Calu3 (cell line): ENCODE measurements around the gene EIF5A. TPM values are rescaled to one million over a fixed set of nuclear protein-coding genes. Genes with fewer than 3 reads are reported as not detected.

Source experiments
- BruUV-seq: library from RNA; stranded (reverse); fragments of 400-500 nt; replicated peaks from 2 replicates; lab custom pipeline; 2021; lab: Mats Ljungman, UMichigan
- CTCF ChIA-PET: fragments of 300-600 bp; sonication (Branson Sonifier 250); formaldehyde crosslinking; loops from one replicate; lab custom pipeline; 2022; ENCODE audit warnings: antibody characterized with exemption; lab: Charles Lee
- DNase-seq: peaks from one replicate; pipeline ENCODE4 v3.0.0; 2022
- H3K27ac Mint-ChIP-seq: one replicate; pipeline ENCODE4 v1.8.0; 2022; ENCODE audit warnings: mixed read lengths; ENCODE audit not compliant: unreplicated experiment
- H3K27me3 Mint-ChIP-seq: one replicate; pipeline ENCODE4 v1.8.0; 2022; ENCODE audit warnings: mixed read lengths; ENCODE audit not compliant: unreplicated experiment
- H3K36me3 Mint-ChIP-seq: one replicate; pipeline ENCODE4 v1.8.0; 2022; ENCODE audit warnings: mild to moderate bottlenecking, moderate library complexity, mixed read lengths; ENCODE audit not compliant: insufficient read depth, unreplicated experiment
- H3K4me1 Mint-ChIP-seq: one replicate; pipeline ENCODE4 v1.8.0; 2022; ENCODE audit warnings: mild to moderate bottlenecking, low read depth, mixed read lengths; ENCODE audit not compliant: unreplicated experiment
- H3K4me3 Mint-ChIP-seq: one replicate; pipeline ENCODE4 v1.8.0; 2022; ENCODE audit warnings: mild to moderate bottlenecking, low read depth, moderate library complexity, mixed read lengths; ENCODE audit not compliant: unreplicated experiment
- H3K9me3 Mint-ChIP-seq: one replicate; pipeline ENCODE4 v1.8.0; 2022; ENCODE audit warnings: low read depth, mixed read lengths; ENCODE audit not compliant: unreplicated experiment
- CTCF ChIP-seq: fragments of 200-600 bp; IDR thresholded peaks from one replicate; pipeline ENCODE4 v1.8.0; 2022; ENCODE audit warnings: antibody characterized with exemption; ENCODE audit not compliant: unreplicated experiment
- intact Hi-C: fragments of 100-400 bp; cut with micrococcal nuclease; formaldehyde crosslinking; loops from one replicate; pipeline ENCODE4 v1.10.0; 2022; ENCODE audit not compliant: unreplicated experiment
- total RNA-seq: library from RNA; stranded (reverse); gene quantifications from 2 replicates; pipeline ENCODE4 v1.2.3, GENCODE V29; 2022

Gene EIF5A
- total RNA-seq, 1 experiment from 2014 or later = 608 TPM

- no TSS peak for BruUV-seq
- H3K27me3 Mint-ChIP-seq = no peaks in the 10 kb centered on the region
- H3K36me3 Mint-ChIP-seq = no peaks in the 10 kb centered on the region
- H3K4me3 Mint-ChIP-seq = no peak overlapping the region
- no peak for DNase-seq
- intact Hi-C loops = no loop called here
- CTCF ChIA-PET = no interaction called here
- no peaks in the 10 kb centered on the region for H3K4me1 Mint-ChIP-seq
- no peaks in the 10 kb centered on the region for H3K9me3 Mint-ChIP-seq
- H3K27ac Mint-ChIP-seq = no peak overlapping the region
- TF ChIP-seq CTCF = no peak
Observed at GRCh38 chr17:7361906-7362305, 54.5 kb downstream of the EIF5A start.

Other genes with a start within 250 kb of the EIF5A start
- not detected in 2 replicates for gene CLEC10A, start 227.4 kb upstream of the EIF5A start, total RNA-seq
- gene ASGR2, start 192.8 kb upstream of the EIF5A start, total RNA-seq = not detected in 2 replicates
- gene ASGR1, start 128.3 kb upstream of the EIF5A start, total RNA-seq = 0.26 TPM in 1 of 2 replicates, not detected in the other
- gene DLG4, start 87.8 kb upstream of the EIF5A start, total RNA-seq = 2.0 and 4.6 TPM in 2 replicates
- gene ACADVL, start 87.7 kb upstream of the EIF5A start, total RNA-seq = 552 and 615 TPM in 2 replicates
- gene DVL2, start 73.1 kb upstream of the EIF5A start, total RNA-seq = 44.8 and 45.7 TPM in 2 replicates
- gene PHF23, start 68.2 kb upstream of the EIF5A start, total RNA-seq = 30.2 and 31.6 TPM in 2 replicates
- 183 and 188 TPM in 2 replicates for gene GABARAP, start 65.2 kb upstream of the EIF5A start, total RNA-seq
- 85.2 and 85.3 TPM in 2 replicates for gene CTDNEP1, start 55.9 kb upstream of the EIF5A start, total RNA-seq
- gene ELP5, start 55.4 kb upstream of the EIF5A start, total RNA-seq = 20.3 and 21.3 TPM in 2 replicates
- 266 and 314 TPM in 2 replicates for gene CLDN7, start 45.1 kb upstream of the EIF5A start, total RNA-seq
- gene SLC2A4, start 25.9 kb upstream of the EIF5A start, total RNA-seq = 0.19 and 0.20 TPM in 2 replicates
- 0.24 and 0.49 TPM in 2 replicates for gene YBX2, start 13.0 kb upstream of the EIF5A start, total RNA-seq
- 59.6 and 61.1 TPM in 2 replicates for gene GPS2, start 7.7 kb downstream of the EIF5A start, total RNA-seq
- 31.9 and 33.0 TPM in 2 replicates for gene NEURL4, start 21.7 kb downstream of the EIF5A start, total RNA-seq
- gene ACAP1, start 28.9 kb downstream of the EIF5A start, total RNA-seq = 4.1 TPM in 1 of 2 replicates, not detected in the other
- gene KCTD11, start 44.5 kb downstream of the EIF5A start, total RNA-seq = 8.5 and 9.9 TPM in 2 replicates
- not detected in 2 replicates for gene TMEM95, start 47.5 kb downstream of the EIF5A start, total RNA-seq
- gene TNK1, start 73.5 kb downstream of the EIF5A start, total RNA-seq = 7.0 and 8.6 TPM in 2 replicates
- 21.9 and 26.3 TPM in 2 replicates for gene PLSCR3, start 86.9 kb downstream of the EIF5A start, total RNA-seq
- gene TMEM256, start 96.5 kb downstream of the EIF5A start, total RNA-seq = 47.8 and 51.5 TPM in 2 replicates
- 13.9 and 14.6 TPM in 2 replicates for gene NLGN2, start 100.2 kb downstream of the EIF5A start, total RNA-seq
- gene SPEM1, start 112.7 kb downstream of the EIF5A start, total RNA-seq = not detected in 2 replicates
- not detected in 2 replicates for gene SPEM2, start 118.0 kb downstream of the EIF5A start, total RNA-seq
- not detected in 2 replicates for gene SPEM3, start 121.2 kb downstream of the EIF5A start, total RNA-seq
- 8.5 TPM in 2 replicates for gene TMEM102, start 127.8 kb downstream of the EIF5A start, total RNA-seq
- gene FGF11, start 131.9 kb downstream of the EIF5A start, total RNA-seq = 1.2 and 2.1 TPM in 2 replicates
- 2.4 and 3.0 TPM in 2 replicates for gene CHRNB1, start 137.4 kb downstream of the EIF5A start, total RNA-seq
- gene ZBTB4, start 172.0 kb downstream of the EIF5A start, total RNA-seq = 27.2 and 28.1 TPM in 2 replicates
- not detected in 2 replicates for gene SLC35G6, start 173.8 kb downstream of the EIF5A start, total RNA-seq
- 89.0 and 99.3 TPM in 2 replicates for gene POLR2A, start 176.7 kb downstream of the EIF5A start, total RNA-seq
- 7.7 and 8.4 TPM in 2 replicates for gene TNFSF12, start 241.4 kb downstream of the EIF5A start, total RNA-seq